Suprapubic skin (tissue), 3 donors: ENCODE results near the gene NEK2.

Experiments
- EP300 ChIP-seq: sonication (generic); formaldehyde crosslinking; IDR thresholded peaks from one replicate; pipeline ENCODE4 v1.6.1; 2017; ENCODE audit warnings: antibody characterized with exemption
- POLR2A ChIP-seq, 2 donors: fragments of 450-650 bp; IDR thresholded peaks; one replicate each; pipeline ENCODE4 v1.6.1; 2017; ENCODE audit warnings: antibody characterized with exemption in 2 of 2, mild to moderate bottlenecking in 2 of 2, moderate library complexity in 2 of 2
- TF ChIP-seq, protein P1 (sequence below), 2 donors: fragments of 200-600 bp in 1 of 2; fragments of 450-650 bp in 1 of 2; sonication (generic) in 1 of 2; IDR thresholded peaks; one replicate each; pipeline ENCODE4 v1.5.1; 2016 to 2019; ENCODE audit warnings: antibody characterized with exemption in 2 of 2, mild to moderate bottlenecking in 1 of 2, moderate library complexity in 1 of 2

DNA sequence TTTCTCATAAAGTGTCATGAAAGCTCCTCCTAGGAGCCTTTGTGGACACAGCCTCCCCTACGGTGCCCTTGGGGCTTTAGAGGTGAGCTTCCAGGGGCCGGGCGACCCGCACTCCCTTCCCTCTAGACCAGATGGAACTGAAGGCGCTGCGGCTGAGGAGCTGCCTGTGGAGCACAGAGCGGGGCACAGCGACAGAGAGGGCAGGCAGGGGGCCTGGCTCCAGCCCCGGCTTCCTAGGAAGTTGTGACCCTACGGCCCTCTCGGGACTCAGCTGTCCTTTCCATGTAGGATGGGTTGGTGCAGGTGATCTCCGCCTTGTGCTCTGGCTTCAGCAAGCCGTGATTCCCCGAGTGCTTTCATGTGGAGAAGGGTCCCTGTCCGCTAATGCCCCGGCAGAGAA, 23.6 kb upstream of the NEK2 start:
- TF ChIP-seq, protein P1, sequence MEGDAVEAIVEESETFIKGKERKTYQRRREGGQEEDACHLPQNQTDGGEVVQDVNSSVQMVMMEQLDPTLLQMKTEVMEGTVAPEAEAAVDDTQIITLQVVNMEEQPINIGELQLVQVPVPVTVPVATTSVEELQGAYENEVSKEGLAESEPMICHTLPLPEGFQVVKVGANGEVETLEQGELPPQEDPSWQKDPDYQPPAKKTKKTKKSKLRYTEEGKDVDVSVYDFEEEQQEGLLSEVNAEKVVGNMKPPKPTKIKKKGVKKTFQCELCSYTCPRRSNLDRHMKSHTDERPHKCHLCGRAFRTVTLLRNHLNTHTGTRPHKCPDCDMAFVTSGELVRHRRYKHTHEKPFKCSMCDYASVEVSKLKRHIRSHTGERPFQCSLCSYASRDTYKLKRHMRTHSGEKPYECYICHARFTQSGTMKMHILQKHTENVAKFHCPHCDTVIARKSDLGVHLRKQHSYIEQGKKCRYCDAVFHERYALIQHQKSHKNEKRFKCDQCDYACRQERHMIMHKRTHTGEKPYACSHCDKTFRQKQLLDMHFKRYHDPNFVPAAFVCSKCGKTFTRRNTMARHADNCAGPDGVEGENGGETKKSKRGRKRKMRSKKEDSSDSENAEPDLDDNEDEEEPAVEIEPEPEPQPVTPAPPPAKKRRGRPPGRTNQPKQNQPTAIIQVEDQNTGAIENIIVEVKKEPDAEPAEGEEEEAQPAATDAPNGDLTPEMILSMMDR (IDR thresholded peaks at IDR 0.05) = no peak
- TF ChIP-seq EP300 = no peak
- TF ChIP-seq POLR2A (IDR thresholded peaks at IDR 0.05) = no peak
